Gastroesophageal sphincter (tissue), 4 donors: ENCODE measurements around the gene LRIT2. TPM values are rescaled to one million over a fixed set of nuclear protein-coding genes. Genes with fewer than 3 reads are reported as not detected.

Experiments used
- ATAC-seq: fragments of 150-250 bp; one replicate; pipeline ENCODE4 v1.9.1; 2016; ENCODE audit warnings: mild to moderate bottlenecking, moderate library complexity
- H3K27ac ChIP-seq, 4 donors: fragments of 200-600 bp; sonication (generic) in 3 of 4; 1 replicate in 3 of 4; 2 replicates in 1 of 4; pipeline ENCODE4 v1.5.1; 2016 to 2019
- H3K27me3 ChIP-seq: fragments of 200-600 bp; sonication (generic); one replicate; pipeline ENCODE4 v1.5.1; 2019
- H3K36me3 ChIP-seq, 2 donors: fragments of 200-600 bp; sonication (generic); one replicate each; pipeline ENCODE4 v1.5.1; 2019; ENCODE audit warnings: control low read depth in 1 of 2
- H3K4me1 ChIP-seq, 3 donors: fragments of 200-600 bp; sonication (generic); 1 replicate in 2 of 3; 2 replicates in 1 of 3; pipeline ENCODE4 v1.5.1; 2016 to 2019; ENCODE audit warnings: control low read depth in 2 of 3
- H3K4me3 ChIP-seq, 2 donors: fragments of 200-600 bp; sonication (generic); one replicate each; pipeline ENCODE4 v1.5.1; 2019; ENCODE audit warnings: mild to moderate bottlenecking in 1 of 2, moderate library complexity in 1 of 2
- H3K9me3 ChIP-seq, 3 donors: fragments of 200-600 bp; sonication (generic); one replicate each; pipeline ENCODE4 v1.5.1; 2017 to 2019; ENCODE audit warnings: control low read depth in 2 of 3
- CTCF ChIP-seq, 4 experiments: fragments of 200-600 bp in 2 of 4; fragments of 450-650 bp in 2 of 4; sonication (generic) in 1 of 4; IDR thresholded peaks; one replicate each; pipeline ENCODE4 v1.5.1; 2017 to 2019; ENCODE audit warnings: antibody characterized with exemption in 4 of 4, mild to moderate bottlenecking in 2 of 4, moderate library complexity in 2 of 4
- EP300 ChIP-seq: sonication (generic); formaldehyde crosslinking; IDR thresholded peaks from one replicate; pipeline ENCODE4 v1.6.1; 2017; ENCODE audit warnings: antibody characterized with exemption, mild to moderate bottlenecking
- POLR2A ChIP-seq, 2 donors: fragments of 450-650 bp; IDR thresholded peaks; one replicate each; pipeline ENCODE4 v1.6.1; 2017; ENCODE audit warnings: antibody characterized with exemption in 2 of 2, mild to moderate bottlenecking in 2 of 2, moderate library complexity in 1 of 2
- POLR2AphosphoS5 ChIP-seq: sonication (generic); formaldehyde crosslinking; IDR thresholded peaks from one replicate; pipeline ENCODE4 v1.6.1; 2017; ENCODE audit warnings: antibody characterized with exemption
- WGBS, 2 donors: methylation state at CpG; one replicate each; pipeline ENCODE4 v1.1.5; 2018; ENCODE audit warnings: low coverage in 1 of 2; 5-methylcytosine and 5-hydroxymethylcytosine counted together
- total RNA-seq, 4 donors: library from RNA; depleted of rRNA; stranded (reverse); fragments of >200 nt; gene quantifications; one replicate each; pipeline ENCODE4 v1.1.0, GENCODE V29; 2016

The LRIT2 gene
- total RNA-seq, 4 donors from 2014 or later = not detected

GRCh38 chr10:84196941-84197340 is 28.4 kb downstream of the LRIT2 start:
- H3K9me3 ChIP-seq = no peaks in the 10 kb centered on the region
- no peaks in the 10 kb centered on the region for H3K36me3 ChIP-seq
- no peak overlapping the region for H3K4me3 ChIP-seq
- TF ChIP-seq CTCF (IDR thresholded peaks at IDR 0.05) (no peak), EP300 (no peak), POLR2AphosphoS5 (no peak), POLR2A (IDR thresholded peaks at IDR 0.05) (no peak)
- WGBS, 2 donors = 44 to 78% methylated on average over 2 to 3 of the region's 5 CpGs
- H3K4me1 ChIP-seq = peaks cover 0 to 15% (median 8%) of the 10 kb centered on the region in 3 donors
- H3K27ac ChIP-seq = no peak overlapping the region
- no peak for ATAC-seq
- peaks cover 64% of the 10 kb centered on the region for H3K27me3 ChIP-seq

GRCh38 chr10:84196083-84196482 is 29.3 kb downstream of the LRIT2 start:
- Histone ChIP-seq H3K4me1 (peaks cover 0 to 15% (median 8%) of the 10 kb centered on the region in 3 donors), H3K36me3 (no peaks in the 10 kb centered on the region), H3K27ac (no peak overlapping the region), H3K9me3 (no peaks in the 10 kb centered on the region), H3K4me3 (no peak overlapping the region), H3K27me3 (peaks cover 70% of the 10 kb centered on the region)
- no peak for TF ChIP-seq EP300
- TF ChIP-seq POLR2A (IDR thresholded peaks at IDR 0.05) = no peak
- TF ChIP-seq POLR2AphosphoS5 = no peak
- TF ChIP-seq CTCF (IDR thresholded peaks at IDR 0.05) = no peak
- ATAC-seq = no peak
- 23 to 25% methylated on average over 1 to 2 of the region's 4 CpGs for WGBS, 2 donors

GRCh38 chr10:84195044-84195830 is 30.1 kb downstream of the LRIT2 start:
- no peak for ATAC-seq
- peaks cover 74% of the 10 kb centered on the region for H3K27me3 ChIP-seq
- 27 to 30% methylated on average over 2 to 3 of the region's 43 CpGs for WGBS, 2 donors
- TF ChIP-seq CTCF (IDR thresholded peaks at IDR 0.05) = no peak
- no peak for TF ChIP-seq POLR2AphosphoS5
- TF ChIP-seq POLR2A (IDR thresholded peaks at IDR 0.05) = no peak
- TF ChIP-seq EP300 = no peak
- H3K27ac ChIP-seq = no peak overlapping the region
- peak overlapping the region in 1 of 2 donors; percentile 55 for H3K4me3 ChIP-seq
- peaks cover 0 to 15% (median 8%) of the 10 kb centered on the region in 3 donors for H3K4me1 ChIP-seq
- H3K36me3 ChIP-seq = no peaks in the 10 kb centered on the region
- no peaks in the 10 kb centered on the region for H3K9me3 ChIP-seq

- no peaks in the 10 kb centered on the region for H3K9me3 ChIP-seq
- TF ChIP-seq POLR2AphosphoS5 (no peak), CTCF (IDR thresholded peaks at IDR 0.05) (no peak), EP300 (no peak), POLR2A (IDR thresholded peaks at IDR 0.05) (no peak)
- peaks cover 79% of the 10 kb centered on the region for H3K27me3 ChIP-seq
- no CpG with 5 or more reads among the region's 61 CpGs for WGBS, 2 donors
- peak within 1 kb of the TSS; percentile 3 to 55 for H3K4me3 ChIP-seq
- H3K4me1 ChIP-seq = peaks cover 0 to 15% (median 8%) of the 10 kb centered on the region in 3 donors
- no peak within 1 kb of the TSS for H3K27ac ChIP-seq
- H3K36me3 ChIP-seq = no peaks in the 10 kb centered on the region
- peak; percentile 39 for ATAC-seq
Observed at GRCh38 chr10:84194424-84195043, 30.8 kb downstream of the LRIT2 start, which contains the start of gene CDHR1. Gene CDHR1, plus strand, starts transcription at chr10:84194537. Its CDS starts 224 bp downstream, at chr10:84194761.
